Hepatic stellate cell (primary cell): Measurements from ENCODE around the gene P4HA2.

Experiments used
- DNase-seq: peaks from one replicate; pipeline ENCODE4 v3.0.0; 2011; ENCODE audit warnings: low spot score

P4HA2 gene

DNA sequence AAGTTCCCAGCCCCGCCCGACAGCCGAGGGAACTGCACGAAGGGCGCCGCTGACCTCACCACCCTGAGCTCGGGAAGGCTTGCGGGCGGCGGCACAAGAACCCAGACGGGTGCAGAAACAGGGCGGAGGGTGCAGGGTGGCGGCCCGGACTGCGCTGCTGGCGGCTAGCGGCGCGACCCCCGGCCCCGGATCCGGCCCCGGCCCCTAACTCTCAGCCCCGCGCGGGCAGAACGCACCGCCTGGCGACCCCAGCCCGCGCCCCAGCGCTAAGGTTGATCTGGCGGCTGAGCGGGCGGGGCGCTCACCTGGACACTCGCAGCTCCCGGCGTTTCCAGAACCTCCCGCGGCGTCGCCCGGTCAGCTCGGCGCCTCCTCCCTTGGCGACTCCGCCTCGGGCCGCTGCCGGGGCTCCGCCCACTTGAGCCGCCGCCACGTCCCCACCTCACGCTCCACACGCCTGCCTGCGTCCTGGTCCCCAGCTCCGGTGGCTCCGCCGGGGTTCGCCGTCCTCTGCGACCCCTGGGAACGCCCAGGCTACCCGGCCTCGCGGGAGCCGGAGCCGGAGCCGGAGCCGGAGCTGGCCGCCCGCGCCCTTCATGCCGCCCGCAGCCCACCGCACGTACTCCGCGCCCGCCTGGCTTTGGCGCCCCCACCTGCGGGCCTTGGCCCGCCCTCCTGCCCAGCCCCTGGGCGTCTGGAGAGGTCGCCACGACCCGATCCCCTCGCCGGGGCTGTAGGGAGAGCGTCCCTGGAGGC lies at the start of gene P4HA2:
Gene P4HA2, minus strand, starts transcription at position 369 of the 756 bp plus-strand sequence. CDS start 9,227 bp downstream, outside the sequence.
- peak; percentile 84 for DNase-seq

DNA sequence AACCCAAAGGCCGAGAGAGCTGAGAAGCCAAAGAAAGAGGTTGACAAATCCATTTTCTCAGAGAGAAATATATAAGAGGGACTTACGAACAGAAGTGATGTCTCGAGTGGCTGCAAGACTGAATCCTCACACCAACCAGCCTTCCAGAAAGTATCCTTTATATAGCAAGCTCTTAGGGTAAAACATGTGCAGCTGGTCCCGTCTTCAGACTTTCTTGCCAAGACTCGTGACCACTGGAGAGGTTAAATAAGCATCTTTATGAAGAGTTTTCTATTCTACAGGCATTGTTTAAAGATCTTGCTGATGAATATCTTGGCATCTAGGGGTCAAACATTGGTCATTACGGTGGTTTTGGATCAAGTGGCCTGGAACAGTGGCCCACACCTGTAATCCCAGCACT lies 49.6 kb upstream of the P4HA2 start:
- no peak for DNase-seq

DNA sequence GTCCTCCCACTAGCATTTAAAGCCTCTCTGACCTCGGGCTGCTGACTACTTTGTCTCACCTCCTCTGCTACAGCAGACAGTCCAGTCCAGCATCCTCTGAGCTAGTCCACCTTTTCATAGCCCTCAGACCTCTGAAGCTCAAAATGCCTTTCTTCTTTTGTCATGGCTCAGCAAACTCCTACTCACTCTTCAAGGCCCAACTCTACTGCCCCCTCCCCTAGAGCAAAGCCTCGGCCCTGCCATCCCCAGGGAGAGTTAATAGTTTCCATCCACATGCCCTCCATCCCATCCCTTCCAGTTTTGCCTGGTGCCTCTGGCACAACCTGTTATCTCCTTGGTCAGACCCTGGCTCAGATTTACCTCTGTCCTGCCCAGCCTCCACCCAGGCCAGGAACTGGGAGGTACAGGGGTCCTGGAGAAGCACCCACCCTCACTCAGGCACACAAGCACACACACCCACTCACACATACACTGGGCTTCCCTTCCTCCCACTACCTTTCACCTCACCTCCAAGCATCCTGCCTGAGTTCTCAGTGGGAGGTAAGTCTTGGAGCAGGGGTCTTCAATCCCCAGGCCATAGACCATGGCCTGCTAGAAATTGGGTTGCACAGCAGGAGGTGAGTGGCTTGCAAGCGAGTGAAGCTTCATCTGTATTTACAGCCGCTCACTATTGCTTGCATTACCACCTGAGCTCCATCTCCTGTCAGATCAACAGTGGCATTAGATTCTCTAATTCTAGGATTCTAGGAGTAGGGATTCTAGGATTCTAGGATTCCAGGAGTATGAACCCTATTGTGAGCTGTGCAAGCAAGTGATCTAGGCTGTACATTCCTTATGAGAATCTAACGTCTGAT lies 47.9 kb upstream of the P4HA2 start:
- no peak for DNase-seq

DNA sequence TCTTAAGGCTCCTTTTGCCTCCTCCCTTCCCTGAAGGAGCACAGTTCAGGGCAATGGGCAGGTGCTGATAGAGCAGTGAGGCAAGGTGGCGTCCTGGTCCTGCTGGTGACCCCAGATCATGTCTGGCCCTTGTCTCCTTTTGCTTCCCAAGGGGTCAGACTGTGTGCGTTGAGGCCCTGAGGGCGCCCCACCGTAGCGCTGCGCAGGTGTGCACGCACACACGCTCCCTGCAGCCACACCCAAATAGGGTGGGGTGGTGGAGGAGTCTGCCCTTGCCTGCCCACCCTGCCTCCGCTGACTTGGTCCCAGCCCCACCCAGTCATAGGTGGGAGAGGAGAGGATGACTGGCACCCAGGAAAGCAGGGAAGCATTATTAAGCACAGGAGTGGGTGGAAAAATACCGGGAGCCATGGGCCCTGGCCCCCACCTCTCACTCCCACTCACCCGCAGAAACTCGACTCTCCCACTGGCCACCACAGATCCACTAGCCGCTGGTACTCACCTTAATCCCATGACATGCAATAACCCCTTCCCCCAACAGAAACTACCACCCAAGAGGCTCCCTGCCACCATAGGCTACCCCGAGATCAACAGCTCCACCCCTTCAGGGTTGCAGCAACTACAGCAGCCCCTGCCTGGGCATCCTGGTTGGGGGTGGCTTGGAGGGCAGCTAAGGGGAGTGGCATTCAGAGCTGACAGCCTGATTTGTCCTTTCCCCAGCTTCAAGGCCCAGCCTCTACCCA lies 46.6 kb upstream of the P4HA2 start:
- no peak for DNase-seq

DNA sequence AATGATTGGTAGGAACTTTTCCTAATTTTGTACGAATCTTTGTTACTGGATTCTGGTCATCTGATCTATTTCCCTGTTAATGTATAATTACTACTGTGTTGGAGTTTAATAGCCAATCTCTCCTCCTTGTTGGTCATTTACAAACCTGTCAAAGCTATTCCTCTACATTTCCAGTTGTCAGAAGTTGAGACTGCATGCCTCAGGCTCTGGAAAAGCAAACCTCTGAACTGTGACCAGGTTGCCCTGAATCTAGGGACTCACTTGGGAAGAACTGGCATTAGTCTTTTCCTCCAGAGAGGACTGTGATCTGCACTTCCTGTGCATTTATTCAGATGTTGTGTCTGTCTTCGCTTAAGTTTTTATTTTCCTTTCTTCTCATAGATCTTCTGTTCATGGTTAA lies 46.0 kb upstream of the P4HA2 start:
- DNase-seq: no peak

DNA sequence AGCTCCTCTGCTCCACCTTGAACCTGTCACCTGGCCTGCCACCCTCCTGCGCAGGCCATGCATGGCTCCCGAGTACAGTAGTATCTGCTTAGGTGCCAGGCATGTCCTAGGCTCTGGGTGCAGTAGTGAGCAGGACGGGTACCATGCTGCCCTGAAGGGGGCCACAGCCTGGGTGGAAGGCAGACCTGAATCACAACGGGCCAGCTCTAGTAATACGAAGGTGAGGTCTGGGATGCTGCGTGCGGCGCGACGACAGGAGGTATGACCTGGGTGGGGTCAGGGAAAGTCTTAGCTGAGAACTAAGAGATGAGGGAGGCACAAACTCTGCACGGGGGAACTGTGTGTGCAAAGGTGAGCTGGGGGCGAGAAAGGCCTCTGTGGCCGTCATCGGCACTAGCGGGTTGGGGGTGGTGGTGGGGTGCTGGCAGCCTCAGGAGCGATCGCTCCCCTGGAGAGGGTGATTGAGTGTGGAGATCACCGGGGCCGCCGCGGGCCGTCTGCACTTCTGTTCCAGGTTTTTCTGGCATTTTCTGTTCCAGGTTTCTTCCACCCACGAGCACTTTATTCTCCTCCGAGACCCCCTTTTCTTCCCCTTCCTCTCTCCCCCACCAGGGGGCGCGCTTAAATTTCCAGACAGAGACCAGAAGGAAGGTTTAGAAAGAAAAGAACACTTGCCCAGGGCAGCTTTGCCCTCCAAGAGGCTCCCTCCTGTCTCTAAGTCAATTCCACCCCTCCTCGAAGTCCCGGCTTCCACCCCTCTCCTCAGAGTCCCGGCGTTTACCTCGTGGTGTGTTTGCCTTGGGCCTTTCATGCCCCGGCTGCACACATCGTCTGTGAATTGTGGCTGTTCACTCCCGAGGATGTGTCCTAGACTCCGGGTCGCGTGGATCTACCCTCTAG lies 44.9 kb upstream of the P4HA2 start:
- DNase-seq: peak; percentile 62

DNA sequence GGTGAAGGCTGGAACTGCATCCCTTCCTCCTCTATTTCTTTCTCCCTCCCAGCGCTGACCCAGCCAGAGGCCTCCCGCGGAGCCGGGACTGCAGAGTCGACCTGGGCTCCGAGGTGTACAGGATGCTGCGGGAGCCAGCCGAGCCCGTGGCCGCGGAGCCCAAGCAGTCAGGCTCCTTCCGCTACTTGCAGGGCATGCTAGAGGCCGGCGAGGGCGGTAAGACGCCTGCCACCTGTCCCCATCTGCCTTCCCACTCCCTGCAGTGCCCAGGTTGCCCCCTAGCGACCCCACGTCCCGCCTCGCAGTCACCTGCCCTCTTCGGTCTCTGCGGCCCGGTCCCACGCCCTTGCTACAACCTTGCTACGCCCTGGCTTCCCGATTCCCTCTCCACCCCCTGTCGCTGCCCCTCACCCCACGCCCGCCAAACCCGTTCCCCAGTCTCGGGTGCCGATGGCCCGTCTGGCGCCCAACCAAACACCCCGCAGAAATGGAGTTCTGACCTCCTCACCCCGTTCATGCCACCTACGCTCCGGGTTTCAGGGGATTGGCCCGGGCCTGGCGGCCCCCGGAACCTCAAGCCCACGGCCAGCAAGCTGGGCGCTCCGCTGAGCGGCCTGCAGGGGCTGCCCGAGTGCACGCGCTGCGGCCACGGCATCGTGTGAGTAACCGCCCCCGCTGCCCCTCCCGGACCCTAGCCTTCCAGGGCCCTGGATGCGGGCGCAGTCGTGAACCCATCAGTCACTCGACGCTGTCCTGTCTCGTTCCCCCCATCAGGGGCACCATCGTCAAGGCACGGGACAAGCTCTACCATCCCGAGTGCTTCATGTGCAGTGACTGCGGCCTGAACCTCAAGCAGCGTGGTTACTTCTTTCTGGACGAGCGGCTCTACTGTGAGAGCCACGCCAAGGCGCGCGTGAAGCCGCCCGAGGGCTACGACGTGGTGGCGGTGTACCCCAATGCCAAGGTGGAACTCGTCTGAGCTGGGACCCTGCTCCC lies 43.9 kb upstream of the P4HA2 start:
- no peak for DNase-seq

DNA sequence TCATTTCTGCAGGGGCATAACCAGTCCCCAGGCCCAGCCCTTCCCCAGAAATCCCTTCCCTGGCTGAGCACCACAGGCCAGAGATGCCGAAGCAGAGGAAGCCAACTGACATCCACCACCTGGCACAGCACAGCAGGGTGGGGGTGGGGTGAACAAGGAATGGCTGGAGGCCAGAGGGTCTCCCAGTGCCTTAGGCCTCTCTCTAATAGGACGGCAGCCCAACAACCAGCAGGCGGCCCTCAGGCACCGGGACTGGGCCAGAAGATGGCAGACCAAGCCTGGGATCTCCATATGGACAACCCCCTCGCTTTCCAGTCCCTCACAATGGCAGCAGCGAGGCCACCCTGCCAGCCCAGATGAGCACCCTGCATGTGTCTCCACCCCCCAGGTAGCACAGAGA lies 43.1 kb upstream of the P4HA2 start:
- DNase-seq: no peak

DNA sequence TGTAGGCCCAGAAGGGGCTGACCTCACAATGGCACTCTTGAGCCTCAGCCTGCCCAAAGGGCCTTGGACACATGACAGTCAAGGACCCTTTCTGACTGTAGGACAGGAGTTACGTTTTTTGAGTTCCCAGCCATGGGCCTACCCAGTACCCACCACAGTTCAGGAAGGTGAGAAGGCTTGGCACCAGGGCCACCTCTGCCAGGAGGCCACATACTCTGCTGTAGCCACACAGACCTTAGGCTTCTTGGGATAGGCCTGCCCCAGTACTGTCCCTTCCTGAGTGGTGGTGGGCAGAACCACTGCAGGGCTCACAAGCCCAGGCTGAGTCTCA lies 42.6 kb upstream of the P4HA2 start:
- no peak for DNase-seq

DNA sequence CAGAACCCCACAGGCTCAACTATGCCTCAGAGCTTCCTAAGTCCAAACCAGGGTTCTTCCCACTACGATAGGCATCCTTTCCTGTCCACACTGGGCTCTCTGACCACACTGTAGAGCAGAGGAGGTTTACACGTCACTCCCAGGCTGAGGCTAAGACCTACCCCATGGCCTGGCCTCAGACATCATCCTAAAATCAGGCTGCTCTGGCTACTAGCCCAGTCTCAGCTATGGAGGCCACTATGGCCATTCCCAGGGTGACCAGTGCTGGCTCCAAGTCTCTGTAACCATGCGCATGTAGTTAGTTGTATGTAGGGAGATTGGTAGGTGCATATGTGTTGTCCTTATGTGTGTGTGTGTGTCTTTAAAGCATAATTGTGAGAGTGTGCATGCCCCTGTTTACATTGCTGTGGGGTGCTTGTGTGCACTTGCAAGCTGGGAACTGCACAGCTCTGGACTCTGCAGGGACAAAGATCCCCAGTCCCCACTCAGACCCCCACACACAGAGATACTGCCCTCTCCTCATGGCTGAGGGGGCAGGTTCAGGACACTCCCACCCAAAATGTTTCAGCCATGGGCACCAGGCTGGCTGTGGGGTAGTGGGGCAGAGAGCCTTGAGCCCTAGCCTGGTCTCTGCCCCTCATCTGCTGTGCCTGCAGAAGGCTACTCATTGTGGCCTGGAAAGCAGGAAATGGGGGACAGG lies 42.1 kb upstream of the P4HA2 start:
- no peak for DNase-seq

DNA sequence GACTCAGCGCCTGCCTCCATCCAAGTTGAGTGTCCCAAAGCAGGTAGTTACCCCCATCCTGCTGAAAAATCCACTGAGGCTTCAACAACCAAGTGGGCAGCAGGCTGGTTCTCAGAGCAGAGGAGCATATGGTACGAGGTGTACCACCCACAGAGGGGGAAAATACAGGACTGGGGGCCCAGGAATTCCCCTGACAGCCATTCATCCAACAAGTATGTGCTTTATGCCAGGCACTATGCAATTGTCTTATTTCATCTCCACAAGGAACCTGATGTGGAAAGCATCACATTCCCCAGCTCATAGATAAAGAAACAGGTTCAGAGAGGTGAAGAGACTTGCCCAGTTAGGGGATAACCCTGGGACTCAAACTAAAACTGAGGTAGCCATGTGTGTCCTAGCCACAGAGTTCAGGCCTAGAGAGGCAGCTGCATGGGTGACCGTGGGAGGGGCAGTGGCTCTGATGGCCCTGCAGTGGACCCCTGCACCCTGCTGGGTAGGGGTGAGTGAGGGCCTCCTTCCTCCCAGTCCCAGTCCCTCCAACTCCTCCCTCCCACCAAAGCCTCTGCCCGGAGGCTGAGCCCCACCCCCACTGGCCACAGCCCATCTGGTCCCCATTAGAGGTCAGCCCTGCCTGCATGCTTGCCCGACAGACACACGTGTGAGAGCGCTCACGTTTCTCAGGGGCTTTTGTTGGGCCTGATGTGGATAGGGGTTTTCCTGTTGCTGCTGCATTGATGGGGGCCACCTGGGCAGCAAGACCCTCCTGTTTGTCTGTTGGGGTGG lies 41.3 kb upstream of the P4HA2 start:
- no peak for DNase-seq

DNA sequence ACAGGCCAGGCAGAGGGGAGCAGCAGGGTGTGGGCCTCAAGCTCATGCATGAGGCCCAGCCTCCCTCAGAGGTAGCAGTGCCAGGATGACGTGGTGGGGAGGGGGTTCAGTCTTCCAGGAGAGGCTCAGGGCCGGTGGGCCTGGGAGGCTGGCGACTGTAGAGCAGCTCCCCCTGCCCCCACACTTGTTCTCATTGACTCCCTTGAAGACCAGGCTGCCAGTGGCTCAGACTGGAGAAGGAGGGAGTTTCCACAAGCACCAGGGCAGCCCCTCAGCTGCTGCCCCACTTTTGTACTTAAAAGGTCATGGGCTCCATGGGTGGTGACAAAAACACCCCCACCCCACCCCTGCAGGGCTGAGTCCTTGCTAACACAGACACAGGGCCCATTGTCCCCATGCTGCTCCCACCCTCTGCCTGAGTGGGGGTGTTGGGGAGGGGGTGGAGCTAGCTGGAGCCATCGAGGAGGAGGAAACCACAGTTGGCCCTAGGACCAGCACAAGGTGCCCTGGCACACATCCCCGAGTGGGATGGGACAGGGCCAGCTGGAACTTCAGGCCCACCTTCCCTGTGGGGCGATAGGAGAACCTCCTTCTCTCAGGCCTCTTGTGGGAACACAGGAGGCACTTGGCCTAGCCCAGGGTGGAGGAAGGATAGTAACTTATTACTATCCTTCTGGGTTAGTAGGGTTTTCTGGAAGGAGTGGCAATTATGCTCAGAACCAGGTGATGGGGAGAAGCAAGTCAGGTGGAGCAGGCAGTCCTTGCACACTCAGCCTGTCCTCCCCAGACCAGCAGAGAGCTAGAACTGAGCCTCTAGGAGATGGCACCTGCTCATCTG lies 40.5 kb upstream of the P4HA2 start:
- no peak for DNase-seq

DNA sequence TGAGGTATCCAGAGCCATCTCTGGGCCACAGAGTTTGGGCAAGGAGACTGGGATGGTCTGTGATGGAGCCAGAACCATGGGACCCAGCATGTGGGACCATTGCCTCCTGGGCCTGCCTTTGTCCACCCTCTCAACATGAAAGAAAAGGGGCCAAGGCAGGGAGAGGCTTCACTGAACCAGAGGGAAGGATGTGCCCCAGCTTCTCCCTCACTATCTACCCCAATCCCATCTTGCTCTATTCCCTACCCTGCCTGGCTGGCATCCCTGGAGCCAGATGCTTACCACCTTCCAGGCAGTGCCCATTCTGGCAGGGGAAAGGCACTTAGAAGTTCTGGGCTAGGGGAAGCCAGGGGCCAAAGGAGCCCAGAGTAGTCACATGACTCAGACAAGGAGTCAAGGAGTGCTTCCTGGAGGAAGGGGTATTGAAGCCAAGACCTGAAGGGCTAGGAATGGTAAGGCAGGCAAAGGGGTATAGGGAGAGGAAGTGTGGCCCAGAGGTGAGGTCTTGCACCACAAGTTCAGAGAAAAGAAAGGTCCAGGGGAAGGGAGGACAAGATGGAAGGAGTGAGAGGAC lies 39.6 kb upstream of the P4HA2 start:
- DNase-seq: no peak

DNA sequence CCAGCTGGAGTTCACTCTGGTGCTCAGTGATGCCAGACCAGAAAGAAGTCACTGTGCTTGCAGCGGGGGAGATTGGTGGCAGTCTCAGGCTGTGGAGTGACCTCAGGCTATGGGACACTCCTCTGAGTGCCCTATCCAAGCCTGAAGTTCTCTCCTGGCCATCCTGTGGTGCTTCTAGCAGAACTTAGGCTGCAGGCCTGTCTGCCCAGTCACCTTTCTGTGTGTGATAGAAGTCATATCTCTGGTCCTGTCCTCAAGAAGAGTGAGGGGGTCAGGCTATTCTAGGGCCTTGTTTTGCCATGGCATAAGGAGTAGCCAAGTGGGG lies 39.1 kb upstream of the P4HA2 start:
- no peak for DNase-seq

DNA sequence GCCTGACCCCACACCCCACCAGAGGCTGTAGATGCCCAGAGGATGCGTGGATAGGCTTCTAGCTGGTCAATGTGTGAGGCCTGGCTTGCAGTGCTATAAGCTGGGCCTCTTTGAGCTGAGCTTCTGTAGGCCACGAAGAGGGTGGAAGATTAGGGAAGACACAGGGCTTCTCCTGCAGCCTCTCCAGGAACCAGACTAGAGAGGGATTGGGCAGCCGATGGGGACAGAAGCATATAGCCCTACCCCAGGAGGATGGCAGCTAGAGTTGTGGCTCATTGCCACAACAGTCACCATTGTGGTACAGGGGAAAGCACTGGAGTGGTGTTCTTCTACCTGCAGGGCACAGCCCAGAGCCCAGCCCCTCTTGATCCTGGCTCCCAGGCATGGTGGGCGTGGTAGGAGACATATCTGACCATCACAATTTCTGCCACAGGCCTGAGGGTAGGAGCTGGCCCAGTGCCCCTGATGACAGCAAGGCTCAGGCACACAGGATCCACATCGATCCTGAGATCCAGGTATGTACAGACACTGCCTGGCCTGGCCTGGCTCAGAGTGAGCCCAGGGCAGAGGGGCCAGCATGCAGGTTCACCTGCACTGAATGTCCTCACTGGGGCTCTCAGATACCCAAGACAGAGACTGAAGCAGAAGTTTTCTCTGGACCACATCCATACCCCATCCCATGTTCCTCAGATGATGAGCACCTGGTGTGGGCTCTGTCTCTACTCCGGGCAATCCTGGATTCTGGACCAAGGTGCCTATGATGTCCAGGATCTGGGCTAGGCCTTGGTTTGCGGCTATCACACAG lies 38.6 kb upstream of the P4HA2 start:
- no peak for DNase-seq

DNA sequence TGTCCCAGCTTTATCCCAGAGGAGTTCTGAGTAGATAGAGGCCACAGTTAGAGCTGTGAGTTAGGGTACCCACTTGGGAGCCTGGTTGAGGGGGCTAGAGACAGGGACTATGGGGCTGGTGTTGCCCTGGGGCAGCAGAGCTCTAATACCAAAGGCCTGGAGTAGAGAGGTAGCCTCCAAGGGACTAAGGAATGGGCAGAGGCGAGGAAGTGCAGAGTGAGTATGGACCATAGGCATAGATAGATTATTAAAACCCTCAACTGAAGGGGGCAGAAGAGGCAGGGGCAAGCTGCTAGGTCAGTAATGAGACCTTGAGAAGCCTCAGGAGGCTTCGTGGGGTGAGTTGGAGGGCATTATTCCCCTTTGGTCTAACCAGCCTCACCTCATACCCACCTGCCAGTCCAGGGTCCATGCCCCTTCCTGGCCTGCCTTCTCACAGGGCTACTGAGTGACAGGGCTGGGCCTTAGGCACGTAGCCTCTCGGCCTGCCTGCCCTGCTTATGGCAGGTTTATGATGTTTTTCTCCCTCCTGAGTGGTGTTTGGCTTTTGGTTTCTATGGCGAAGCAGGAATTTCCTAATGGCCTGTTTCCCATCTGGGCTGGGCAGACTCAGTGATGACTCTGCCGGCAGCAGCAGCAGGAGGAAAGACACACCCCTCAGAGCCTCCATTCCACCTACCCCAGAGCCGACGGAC lies 37.8 kb upstream of the P4HA2 start:
- peak; percentile 98 for DNase-seq
